ENCODE measurements around the gene TNFRSF8.
A peak's percentile ranks its signal among the peaks of the same experiment; 100 is the strongest.

The TNFRSF8 gene

DNA sequence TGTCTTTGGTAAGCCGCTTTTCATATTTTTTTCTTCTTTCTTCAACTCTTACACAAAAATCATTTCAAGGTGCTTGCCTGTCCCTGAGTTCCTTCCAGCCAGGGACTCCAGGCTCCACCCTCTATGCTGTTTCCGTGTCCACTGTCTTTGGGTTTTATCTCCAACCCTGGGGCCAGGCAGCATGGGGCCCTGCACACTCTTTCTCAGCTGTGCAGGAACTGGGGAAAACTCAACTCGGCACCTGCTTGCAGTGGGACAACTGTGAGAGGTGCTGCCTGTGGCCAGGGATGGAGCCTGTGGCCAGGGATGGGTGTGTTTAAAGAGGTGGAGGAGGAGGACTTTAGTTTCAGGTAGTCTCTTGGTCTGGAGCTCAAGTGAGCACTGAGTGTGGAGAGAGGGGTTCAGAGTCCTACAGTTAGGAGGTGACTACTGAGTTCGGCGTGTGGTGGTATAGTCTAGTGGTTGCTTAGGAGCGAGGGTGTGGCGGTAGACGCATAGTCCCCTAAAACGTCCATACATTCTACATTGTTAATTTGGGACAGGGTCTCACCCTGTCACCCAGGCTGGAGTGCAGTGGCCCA is 13.4 kb downstream of the TNFRSF8 start:
- in situ Hi-C loops (cut with HindIII; ENCODE audit: low pct_unique_long_range_greater_than_20kb, low sequenced_read_pairs) = no loop called here
- TF ChIP-seq JUND (IDR thresholded peaks at IDR 0.05; ENCODE audit: low read depth) = no peak
- DNase-seq (ENCODE audit: low read depth in 1 of 2, low spot score in 1 of 2) = no peak

DNA sequence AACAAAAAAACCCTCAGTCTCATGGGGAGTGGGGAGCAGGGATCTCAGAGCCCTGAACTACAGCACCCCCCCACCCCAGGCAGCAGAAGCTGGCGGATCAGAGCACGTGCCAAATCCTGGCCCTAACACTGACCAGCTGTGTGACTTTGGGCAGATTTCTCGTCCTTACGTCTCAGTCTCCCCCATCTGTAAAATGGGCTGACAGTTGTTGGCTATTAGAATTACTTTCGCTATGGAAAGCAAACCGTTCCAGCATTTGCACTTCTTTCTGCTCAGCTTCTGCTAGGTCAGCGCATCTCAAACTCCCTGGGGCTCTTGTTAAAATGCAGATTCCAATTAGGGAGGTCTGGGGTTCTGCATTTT is 15.5 kb downstream of the TNFRSF8 start:
- TF ChIP-seq JUND (IDR thresholded peaks at IDR 0.05; ENCODE audit: low read depth) = no peak
- in situ Hi-C loops (cut with HindIII; ENCODE audit: low pct_unique_long_range_greater_than_20kb, low sequenced_read_pairs) = no loop called here
- DNase-seq (ENCODE audit: low read depth in 1 of 2, low spot score in 1 of 2) = no peak

DNA sequence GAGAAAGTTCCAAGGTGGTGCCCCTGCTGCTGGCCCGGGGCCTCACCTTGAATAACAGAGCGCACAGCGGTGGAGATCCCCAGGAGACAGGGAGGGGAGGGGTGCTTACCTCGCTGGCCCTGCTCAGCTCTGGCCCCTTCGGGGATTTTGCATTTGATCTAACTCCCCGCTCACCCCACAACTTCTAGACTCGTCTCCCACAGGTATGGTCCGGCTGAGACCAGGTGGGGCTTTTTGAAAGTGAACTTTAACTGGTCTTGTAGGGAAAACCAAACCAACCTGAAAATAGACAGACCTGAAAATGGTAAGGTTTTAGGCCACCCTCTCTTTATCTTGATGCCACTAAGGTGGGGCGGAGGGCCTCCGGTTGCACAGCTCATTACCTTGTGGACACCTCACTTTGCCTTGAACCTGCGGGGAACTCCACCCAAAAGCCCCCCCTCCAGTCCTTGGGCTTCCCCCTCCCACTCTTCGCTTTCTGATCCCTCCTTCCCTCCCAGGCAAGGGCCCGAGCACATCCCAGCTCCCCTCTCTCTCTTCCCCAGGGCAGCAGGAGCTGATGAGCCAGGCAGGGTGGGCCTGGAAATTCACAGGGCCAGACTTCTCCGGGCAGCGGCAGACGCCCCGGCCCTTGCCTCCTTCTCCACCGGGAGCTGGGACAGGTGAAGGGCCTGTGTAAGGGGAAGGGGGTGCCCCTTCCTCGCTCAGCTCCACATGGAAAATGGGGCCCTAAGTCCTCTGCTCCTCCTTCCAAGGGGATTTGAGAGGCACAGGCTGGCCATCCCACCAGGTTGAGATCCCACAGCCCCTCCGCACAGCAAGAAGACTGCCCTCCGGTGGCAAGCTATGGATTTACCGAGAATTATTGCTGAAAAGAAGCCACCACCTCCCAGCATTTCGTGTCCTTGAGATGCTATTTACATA is 16.1 kb downstream of the TNFRSF8 start:
- no peak for TF ChIP-seq JUND (IDR thresholded peaks at IDR 0.05; ENCODE audit: low read depth)
- peak in 1 of 2 experiments; percentile 22 for DNase-seq (ENCODE audit: low read depth in 1 of 2, low spot score in 1 of 2)
- in situ Hi-C loops (cut with HindIII; ENCODE audit: low pct_unique_long_range_greater_than_20kb, low sequenced_read_pairs) = no loop called here

DNA sequence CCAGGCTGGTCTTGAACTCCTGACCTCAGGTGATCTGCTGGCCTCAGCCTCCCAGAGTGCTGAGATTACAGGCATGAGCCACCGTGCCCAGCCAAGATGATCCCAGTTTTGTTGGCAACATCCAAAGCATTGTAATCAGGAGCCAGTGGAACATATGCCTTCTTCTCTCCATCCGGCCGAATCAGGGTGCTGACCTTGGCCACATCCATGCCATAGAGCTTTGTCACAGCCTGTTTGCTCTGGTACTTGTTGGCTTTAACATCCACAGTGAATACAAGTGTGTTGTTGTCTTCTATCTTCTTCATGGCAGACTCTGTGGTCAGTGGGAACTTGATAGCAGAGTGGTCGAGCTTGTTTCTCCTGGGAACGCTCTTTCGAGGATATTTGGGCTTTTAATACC is 17.1 kb downstream of the TNFRSF8 start:
- in situ Hi-C loops (cut with HindIII; ENCODE audit: low pct_unique_long_range_greater_than_20kb, low sequenced_read_pairs) = no loop called here
- DNase-seq (ENCODE audit: low read depth in 1 of 2, low spot score in 1 of 2) = no peak
- TF ChIP-seq JUND (IDR thresholded peaks at IDR 0.05; ENCODE audit: low read depth) = no peak

DNA sequence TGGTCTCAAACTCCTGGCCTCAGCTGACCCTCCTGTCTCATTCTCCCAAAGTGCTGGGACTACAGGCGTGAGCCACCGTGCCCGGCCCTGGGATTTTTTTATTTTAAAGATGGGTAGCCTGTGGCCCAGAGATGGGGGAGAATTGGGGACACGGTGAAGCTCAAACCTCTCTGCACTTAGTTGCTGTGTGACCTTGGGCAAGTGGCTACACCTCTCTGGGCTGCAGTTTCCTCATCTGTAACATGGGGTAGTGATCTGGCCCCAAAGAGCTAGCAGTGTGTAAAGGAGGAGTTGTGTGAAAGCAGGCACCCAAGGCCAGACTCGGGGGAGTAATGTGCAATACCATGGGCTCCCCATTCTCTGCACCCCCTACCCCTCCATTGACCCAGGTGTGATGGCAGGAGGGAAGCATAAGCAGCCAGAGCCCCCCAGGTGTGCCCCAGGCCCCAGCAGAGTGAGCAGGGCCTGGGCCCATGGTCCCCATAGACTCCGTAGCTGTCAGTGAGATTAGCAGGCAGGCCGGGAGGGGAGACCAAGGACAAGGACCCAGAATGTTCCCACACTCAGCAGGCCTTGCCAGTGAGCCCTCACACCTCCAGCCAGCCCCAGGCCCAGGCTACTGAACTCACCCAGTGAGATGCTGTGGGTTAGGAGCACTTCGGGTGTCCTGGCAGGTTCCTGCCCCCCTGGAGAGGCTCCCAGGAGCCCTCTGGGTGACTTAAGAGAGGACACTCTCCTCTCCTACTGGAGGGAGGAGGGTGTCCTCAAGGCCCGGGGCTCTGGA is 17.9 kb downstream of the TNFRSF8 start:
- DNase-seq (ENCODE audit: low read depth in 1 of 2, low spot score in 1 of 2) = no peak
- in situ Hi-C loops (cut with HindIII; ENCODE audit: low pct_unique_long_range_greater_than_20kb, low sequenced_read_pairs) = no loop called here
- no peak for TF ChIP-seq JUND (IDR thresholded peaks at IDR 0.05; ENCODE audit: low read depth)

DNA sequence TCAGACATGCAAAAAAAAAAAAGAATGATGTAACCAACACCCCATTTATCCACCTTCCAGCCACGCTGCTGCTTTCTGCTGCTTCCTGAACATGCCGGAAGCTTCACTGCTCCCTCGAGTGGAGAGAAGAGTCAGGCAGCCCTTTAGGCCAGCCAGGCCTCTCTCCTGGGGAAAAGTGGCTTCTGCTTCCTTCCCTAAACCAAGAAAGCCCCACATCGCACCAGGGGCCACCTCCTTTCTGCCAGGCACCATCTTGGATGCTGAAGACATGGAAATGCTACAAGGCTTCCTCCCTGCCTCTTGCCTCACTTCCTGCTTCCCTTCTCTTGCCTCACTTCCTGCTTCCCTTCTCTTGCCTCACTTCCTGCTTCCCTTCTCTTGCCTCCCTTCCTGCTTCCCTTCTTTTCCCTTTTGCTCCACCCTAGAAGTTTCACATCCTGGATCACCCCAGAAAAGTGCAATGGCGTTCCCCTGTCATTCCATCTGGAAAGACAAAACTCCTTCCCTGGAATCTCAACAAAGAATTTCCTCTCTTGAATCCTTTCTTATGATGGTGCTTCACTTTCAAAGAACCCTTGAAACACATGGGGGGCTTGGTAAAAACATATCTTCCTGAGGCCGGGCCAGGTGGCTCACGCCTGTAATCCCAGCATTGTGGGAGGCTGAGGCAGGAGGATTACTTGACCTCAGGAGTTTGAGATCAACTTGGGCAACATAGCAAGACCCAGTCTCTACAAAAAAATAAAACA is 18.7 kb downstream of the TNFRSF8 start:
- TF ChIP-seq JUND (IDR thresholded peaks at IDR 0.05; ENCODE audit: low read depth) = no peak
- peak in 1 of 2 experiments; percentile 2 for DNase-seq (ENCODE audit: low read depth in 1 of 2, low spot score in 1 of 2)
- in situ Hi-C loops (cut with HindIII; ENCODE audit: low pct_unique_long_range_greater_than_20kb, low sequenced_read_pairs) = no loop called here

DNA sequence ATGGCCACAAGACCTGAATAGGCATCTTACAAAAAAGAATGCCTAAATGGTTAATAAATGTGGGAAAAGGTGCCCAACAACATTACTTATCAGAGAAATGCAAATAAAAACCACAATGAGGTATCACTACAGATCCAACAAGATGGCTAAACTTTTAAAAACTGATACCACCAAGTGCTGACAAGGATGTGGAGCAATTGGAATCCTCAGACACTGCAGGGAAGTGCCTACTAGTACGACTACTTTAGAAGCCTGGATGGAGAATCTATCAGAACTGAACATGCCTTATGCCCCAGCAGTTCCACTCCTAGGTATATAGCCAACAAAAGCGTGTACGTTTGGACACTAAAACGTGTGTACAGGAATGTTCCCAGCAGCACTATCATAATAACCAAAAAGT is 19.9 kb downstream of the TNFRSF8 start:
- TF ChIP-seq JUND (IDR thresholded peaks at IDR 0.05; ENCODE audit: low read depth) = no peak
- in situ Hi-C loops (cut with HindIII; ENCODE audit: low pct_unique_long_range_greater_than_20kb, low sequenced_read_pairs) = no loop called here
- no peak for DNase-seq (ENCODE audit: low read depth in 1 of 2, low spot score in 1 of 2)

DNA sequence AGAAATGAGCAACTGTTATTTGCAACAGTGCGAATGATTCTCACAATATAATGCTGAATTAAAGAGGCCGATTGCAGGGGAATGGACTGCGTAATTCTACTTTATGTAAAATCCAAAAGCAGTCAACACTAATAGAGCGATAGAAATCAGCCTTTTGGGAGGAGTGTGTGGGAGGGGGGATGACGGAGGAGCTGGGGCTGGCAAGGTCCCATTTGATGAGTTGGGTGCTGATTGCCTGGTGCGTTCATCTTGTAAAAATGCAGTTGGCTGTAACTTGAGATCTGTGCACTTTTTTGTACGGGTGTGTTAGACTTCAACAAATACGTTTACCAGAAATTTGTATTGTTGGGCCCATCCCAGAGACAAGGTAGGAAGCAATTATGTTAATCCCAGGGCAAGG is 20.7 kb downstream of the TNFRSF8 start:
- no peak for DNase-seq (ENCODE audit: low read depth in 1 of 2, low spot score in 1 of 2)
- in situ Hi-C loops (cut with HindIII; ENCODE audit: low pct_unique_long_range_greater_than_20kb, low sequenced_read_pairs) = no loop called here
- no peak for TF ChIP-seq JUND (IDR thresholded peaks at IDR 0.05; ENCODE audit: low read depth)

DNA sequence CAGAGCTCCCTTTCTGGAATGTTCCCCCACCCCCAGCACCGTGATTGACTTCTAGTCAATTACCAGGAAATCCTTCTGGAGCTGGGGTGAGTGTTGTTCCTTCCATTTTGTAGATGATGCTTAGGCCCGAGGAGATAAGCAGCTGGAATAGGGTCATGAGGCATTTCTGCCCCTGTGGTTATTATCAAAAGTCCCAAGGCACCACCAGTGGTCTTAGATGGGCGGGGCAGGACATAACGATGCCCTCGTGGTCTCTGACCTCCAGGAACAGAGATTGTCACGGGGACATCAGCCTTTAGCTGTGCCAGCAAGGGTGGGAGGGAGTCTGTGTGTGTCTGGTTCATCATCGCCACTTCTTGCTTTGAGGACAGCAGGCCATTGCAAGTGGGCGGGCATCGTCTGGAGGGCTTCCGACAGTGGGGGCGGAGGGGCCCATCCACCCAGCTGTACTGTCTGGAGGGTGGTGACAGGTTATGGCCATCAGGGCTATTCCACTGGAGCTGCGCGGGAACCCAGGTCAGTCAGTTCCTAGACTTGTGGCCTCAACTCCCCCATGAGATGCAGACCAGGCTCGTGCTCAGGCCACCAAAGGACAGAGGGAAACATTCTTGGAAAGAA is 22.6 kb downstream of the TNFRSF8 start:
- no peak for TF ChIP-seq JUND (IDR thresholded peaks at IDR 0.05; ENCODE audit: low read depth)
- in situ Hi-C loops (cut with HindIII; ENCODE audit: low pct_unique_long_range_greater_than_20kb, low sequenced_read_pairs) = no loop called here
- DNase-seq (ENCODE audit: low read depth in 1 of 2, low spot score in 1 of 2) = no peak

DNA sequence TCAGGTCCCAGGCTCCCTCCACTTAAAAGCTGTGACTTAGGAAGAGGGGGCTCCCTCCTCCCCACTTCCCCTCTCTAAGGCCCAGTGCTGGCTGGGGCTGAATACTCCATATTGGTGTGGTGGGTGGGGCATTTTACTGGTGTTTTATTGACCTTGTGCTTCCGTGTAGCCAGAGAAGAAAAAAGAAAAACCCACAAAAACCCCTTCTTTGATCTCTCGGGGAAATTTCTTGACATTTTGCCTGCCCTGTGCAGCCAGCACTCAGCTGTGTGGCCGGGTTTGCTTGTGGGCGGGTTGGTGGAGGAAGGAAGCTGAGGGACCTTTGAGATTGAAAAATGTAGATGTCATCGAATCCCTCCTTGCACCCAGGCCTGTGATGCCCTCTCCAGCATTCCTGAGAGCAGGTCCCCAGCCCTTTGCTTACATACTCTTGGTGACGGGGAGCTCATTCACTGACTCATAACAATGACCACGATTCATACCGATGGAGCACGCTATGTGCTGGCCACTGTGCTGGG is 24.8 kb downstream of the TNFRSF8 start:
- no peak for DNase-seq (ENCODE audit: low read depth in 1 of 2, low spot score in 1 of 2)
- TF ChIP-seq JUND (IDR thresholded peaks at IDR 0.05; ENCODE audit: low read depth) = no peak
- in situ Hi-C loops (cut with HindIII; ENCODE audit: low pct_unique_long_range_greater_than_20kb, low sequenced_read_pairs) = no loop called here

DNA sequence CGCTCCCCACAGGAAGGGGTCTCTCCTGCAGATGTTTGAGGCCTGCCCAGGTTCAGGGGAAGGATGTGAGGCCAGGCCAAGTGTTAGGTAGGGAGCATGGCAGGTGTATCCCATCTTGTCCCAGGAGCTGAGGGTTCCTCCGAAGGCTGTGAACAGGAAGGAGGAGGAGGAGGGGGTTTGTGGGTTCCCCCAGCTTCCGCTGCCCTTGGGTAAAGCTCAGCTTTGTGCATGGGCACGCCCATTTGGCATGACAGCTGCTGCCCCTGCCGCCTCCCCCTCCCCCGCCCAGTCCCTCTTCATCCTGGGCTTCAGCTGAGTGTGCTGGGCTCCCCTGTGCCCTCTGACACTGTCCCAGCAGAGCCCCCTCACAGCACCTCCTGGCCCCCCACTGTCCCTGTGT is 25.5 kb downstream of the TNFRSF8 start:
- no peak for DNase-seq (ENCODE audit: low read depth in 1 of 2, low spot score in 1 of 2)
- in situ Hi-C loops (cut with HindIII; ENCODE audit: low pct_unique_long_range_greater_than_20kb, low sequenced_read_pairs) = no loop called here
- no peak for TF ChIP-seq JUND (IDR thresholded peaks at IDR 0.05; ENCODE audit: low read depth)

DNA sequence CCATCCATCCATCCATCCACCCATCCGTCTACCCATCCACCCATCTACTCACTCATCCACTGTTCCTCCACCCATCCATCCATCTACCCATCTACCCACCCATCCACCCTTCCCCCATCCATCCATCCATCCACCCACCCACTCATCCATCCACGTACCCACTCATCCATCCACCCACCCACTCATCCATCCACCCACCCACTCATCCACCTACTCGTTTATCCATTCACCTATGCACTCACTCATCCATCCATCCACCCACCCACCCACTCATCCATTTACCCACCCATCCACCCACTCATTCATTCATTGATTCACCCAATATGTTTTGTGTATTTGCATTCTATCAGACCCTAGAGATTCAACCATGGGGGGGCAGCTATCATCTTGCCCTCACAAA is 27.2 kb downstream of the TNFRSF8 start:
- in situ Hi-C loops (cut with HindIII; ENCODE audit: low pct_unique_long_range_greater_than_20kb, low sequenced_read_pairs) = no loop called here
- no peak for DNase-seq (ENCODE audit: low read depth in 1 of 2, low spot score in 1 of 2)
- TF ChIP-seq JUND (IDR thresholded peaks at IDR 0.05; ENCODE audit: low read depth) = no peak
